Glutamatergic neuron (in vitro differentiated cells): ENCODE measurements around the gene BSPRY. TPM values are rescaled to one million over a fixed set of nuclear protein-coding genes. Genes with fewer than 3 reads are reported as not detected.
"Not testable (repeated sequence)": the region's sequence is repeated elsewhere in the genome, so short reads cannot be mapped to it uniquely, and the experiment has no call there.

Source experiments
- DNase-seq: peaks from one replicate; pipeline ENCODE4 v3.0.0; 2022
- H3K27ac Mint-ChIP-seq: one replicate; pipeline ENCODE4 v1.8.0; 2020; ENCODE audit warnings: mild to moderate bottlenecking, mixed read lengths, inconsistent platforms; ENCODE audit not compliant: unreplicated experiment
- H3K27me3 Mint-ChIP-seq: one replicate; pipeline ENCODE4 v1.8.0; 2020; ENCODE audit warnings: mild to moderate bottlenecking, moderate library complexity, mixed read lengths, inconsistent platforms; ENCODE audit not compliant: unreplicated experiment
- H3K36me3 Mint-ChIP-seq: one replicate; pipeline ENCODE4 v1.8.0; 2020; ENCODE audit warnings: mild to moderate bottlenecking, mixed read lengths, inconsistent platforms; ENCODE audit not compliant: unreplicated experiment
- H3K4me1 Mint-ChIP-seq: one replicate; pipeline ENCODE4 v1.8.0; 2020; ENCODE audit warnings: mild to moderate bottlenecking, low read depth, mixed read lengths, inconsistent platforms; ENCODE audit not compliant: unreplicated experiment
- H3K4me3 Mint-ChIP-seq: one replicate; pipeline ENCODE4 v1.8.0; 2020; ENCODE audit warnings: mild to moderate bottlenecking, mixed read lengths, inconsistent platforms; ENCODE audit not compliant: unreplicated experiment
- H3K9me3 Mint-ChIP-seq: one replicate; pipeline ENCODE4 v1.8.0; 2020; ENCODE audit warnings: mild to moderate bottlenecking, moderate library complexity, mixed read lengths, inconsistent platforms; ENCODE audit not compliant: unreplicated experiment
- total RNA-seq: library from RNA; stranded (reverse); fragmentation: NEBNext Ultra II Directional; extraction: Animal tissue kit (Norgen Biotek cat#: 25700); gene quantifications from one replicate; pipeline ENCODE4 v1.2.1, GENCODE V29; 2021; ENCODE audit not compliant: unreplicated experiment
- TF ChIP-seq, protein P1 (sequence below): fragments of 200-600 bp; sonication (generic); IDR thresholded peaks from one replicate; pipeline ENCODE4 v1.5.0; 2021; ENCODE audit not compliant: partially characterized antibody, unreplicated experiment

Gene BSPRY
- total RNA-seq, 1 donor from 2014 or later: not detected

DNA sequence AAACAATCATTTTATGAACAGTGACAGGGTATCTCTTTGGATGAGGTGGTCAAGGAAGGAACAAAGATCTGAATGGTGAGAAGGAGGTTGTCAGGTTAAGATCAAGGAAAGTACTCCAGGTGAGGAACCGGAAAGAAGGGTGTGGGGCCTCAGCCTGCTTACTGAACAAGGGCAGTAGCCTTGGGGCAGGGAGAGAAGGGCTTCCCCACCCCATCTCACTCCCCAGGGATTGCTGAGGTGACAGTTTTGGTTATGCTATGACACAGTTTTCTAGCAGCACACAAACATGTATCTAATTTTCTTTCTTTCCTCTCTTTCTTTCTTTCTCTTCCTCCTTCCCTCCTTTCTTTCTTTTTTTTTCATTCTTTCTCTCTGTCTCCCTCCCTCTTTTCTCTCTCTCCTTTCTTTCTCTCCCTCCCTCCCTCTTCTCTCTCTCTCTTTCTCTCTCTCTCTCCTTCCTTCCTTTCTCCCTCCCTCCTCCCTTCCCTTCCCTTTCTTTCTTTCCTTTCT lies 31.6 kb downstream of the BSPRY start:
- TF ChIP-seq, protein P1, sequence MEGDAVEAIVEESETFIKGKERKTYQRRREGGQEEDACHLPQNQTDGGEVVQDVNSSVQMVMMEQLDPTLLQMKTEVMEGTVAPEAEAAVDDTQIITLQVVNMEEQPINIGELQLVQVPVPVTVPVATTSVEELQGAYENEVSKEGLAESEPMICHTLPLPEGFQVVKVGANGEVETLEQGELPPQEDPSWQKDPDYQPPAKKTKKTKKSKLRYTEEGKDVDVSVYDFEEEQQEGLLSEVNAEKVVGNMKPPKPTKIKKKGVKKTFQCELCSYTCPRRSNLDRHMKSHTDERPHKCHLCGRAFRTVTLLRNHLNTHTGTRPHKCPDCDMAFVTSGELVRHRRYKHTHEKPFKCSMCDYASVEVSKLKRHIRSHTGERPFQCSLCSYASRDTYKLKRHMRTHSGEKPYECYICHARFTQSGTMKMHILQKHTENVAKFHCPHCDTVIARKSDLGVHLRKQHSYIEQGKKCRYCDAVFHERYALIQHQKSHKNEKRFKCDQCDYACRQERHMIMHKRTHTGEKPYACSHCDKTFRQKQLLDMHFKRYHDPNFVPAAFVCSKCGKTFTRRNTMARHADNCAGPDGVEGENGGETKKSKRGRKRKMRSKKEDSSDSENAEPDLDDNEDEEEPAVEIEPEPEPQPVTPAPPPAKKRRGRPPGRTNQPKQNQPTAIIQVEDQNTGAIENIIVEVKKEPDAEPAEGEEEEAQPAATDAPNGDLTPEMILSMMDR: no peak
- DNase-seq: no peak
- H3K27ac Mint-ChIP-seq: no peak overlapping the region
- H3K9me3 Mint-ChIP-seq: no peaks in the 10 kb centered on the region
- H3K36me3 Mint-ChIP-seq: no peaks in the 10 kb centered on the region
- H3K4me3 Mint-ChIP-seq: no peak overlapping the region
- peaks cover 3% of the 10 kb centered on the region for H3K27me3 Mint-ChIP-seq
- H3K4me1 Mint-ChIP-seq: no peaks in the 10 kb centered on the region

GRCh38 chr9:113381441-113381840 lies 32.1 kb downstream of the BSPRY start:
- H3K4me1 Mint-ChIP-seq: not testable (repeated sequence)

GRCh38 chr9:113381909-113382411 lies 32.6 kb downstream of the BSPRY start:
- TF ChIP-seq, protein P1: no peak
- Mint-ChIP-seq H3K27ac (no peak overlapping the region), H3K27me3 (peaks cover 3% of the 10 kb centered on the region), H3K36me3 (peaks cover under 1% of the 10 kb centered on the region), H3K4me1 (no peaks in the 10 kb centered on the region), H3K4me3 (no peak overlapping the region), H3K9me3 (no peaks in the 10 kb centered on the region)
- no peak for DNase-seq

More at GRCh38 chr9:113381441-113381840, 32.1 kb downstream of the BSPRY start:
- H3K27me3 Mint-ChIP-seq, H3K27ac Mint-ChIP-seq, H3K4me3 Mint-ChIP-seq, H3K36me3 Mint-ChIP-seq, H3K9me3 Mint-ChIP-seq, DNase-seq: not testable (repeated sequence)

- peaks cover 13% of the 10 kb centered on the region for H3K36me3 Mint-ChIP-seq
- H3K27ac Mint-ChIP-seq: no peak overlapping the region
- no peak for DNase-seq
- peaks cover 3% of the 10 kb centered on the region for H3K27me3 Mint-ChIP-seq
- H3K9me3 Mint-ChIP-seq: no peaks in the 10 kb centered on the region
- TF ChIP-seq, protein P1: no peak
- H3K4me3 Mint-ChIP-seq: no peak overlapping the region
- no peaks in the 10 kb centered on the region for H3K4me1 Mint-ChIP-seq
Observed at GRCh38 chr9:113386571-113387393, 37.4 kb downstream of the BSPRY start.

- no peak for DNase-seq
- Mint-ChIP-seq H3K4me1 (no peaks in the 10 kb centered on the region), H3K9me3 (no peaks in the 10 kb centered on the region), H3K27me3 (peaks cover 3% of the 10 kb centered on the region), H3K27ac (no peak overlapping the region), H3K4me3 (no peak overlapping the region), H3K36me3 (peaks cover 13% of the 10 kb centered on the region)
- TF ChIP-seq, protein P1: no peak
Observed at GRCh38 chr9:113387560-113388230, 38.4 kb downstream of the BSPRY start.
